HCT116 (cell line): ENCODE data around the gene ATP5F1E. TPM values are rescaled to one million over a fixed set of nuclear protein-coding genes. Genes with fewer than 3 reads are reported as not detected.

Experiments used
- ATAC-seq: fragments of 200-7000 bp; cut with Tn5 transposase; 2 replicates; pipeline ENCODE4 v1.9.1; 2020; ENCODE audit warnings: mild to moderate bottlenecking, moderate library complexity
- BruUV-seq: library from RNA; stranded (reverse); fragments of 400-500 nt; replicated peaks from 2 replicates; lab custom pipeline; 2021; lab: Mats Ljungman, UMichigan
- CTCF ChIA-PET: fragments of 300-600 bp; sonication (Branson Sonifier 250); formaldehyde crosslinking; loops from one replicate; lab custom pipeline; 2021; ENCODE audit warnings: antibody characterized with exemption; lab: Charles Lee
- POLR2A ChIA-PET: fragments of 300-600, 350-600 bp; sonication (Branson Sonifier 250); formaldehyde crosslinking; loops from one replicate; lab custom pipeline; 2021; ENCODE audit warnings: antibody characterized with exemption; lab: Charles Lee
- RAD21 ChIA-PET, 2 experiments: fragments of 300-600 bp; sonication (Branson Sonifier 250); formaldehyde crosslinking; loops; one replicate each; lab custom pipeline; 2023; ENCODE audit warnings: low total read pairs in 2 of 2; ENCODE audit not compliant: uncharacterized antibody in 2 of 2, unreplicated experiment in 2 of 2, low non-redundant PET in 1 of 2; lab: Charles Lee
- DNase-seq: peaks from one replicate; pipeline ENCODE4 v3.0.0-alpha.2; 2010; ENCODE audit warnings: low read depth, low spot score
- H2AFZ ChIP-seq: fragments of 200-600 bp; shearing (Covaris generic), sonication (generic); 2 replicates; pipeline ENCODE4 v1.6.1; 2017; ENCODE audit warnings: low read depth, mixed run types, mixed read lengths, antibody characterized with exemption, low read length; ENCODE audit not compliant: poor library complexity, severe bottlenecking
- H3K27ac ChIP-seq: 2 replicates; pipeline ENCODE4 v1.5.1; 2012; ENCODE audit warnings: low read depth, low read length
- H3K27me3 ChIP-seq: fragments of 200-600 bp; sonication (generic); 2 replicates; pipeline ENCODE4 v1.6.1; 2016; ENCODE audit warnings: mixed run types, low read length, mixed read lengths; ENCODE audit not compliant: insufficient read depth
- H3K36me3 ChIP-seq, 2 experiments: fragments of 200-500 bp in 1 of 2; fragments of 200-600 bp in 1 of 2; sonication (Bioruptor generic) in 1 of 2; sonication (generic) in 1 of 2; 2 replicates each; pipeline versions ENCODE4 v1.5.1 to v1.6.1; 2014 to 2016; ENCODE audit warnings: low read length in 2 of 2, inconsistent platforms in 1 of 2, mixed read lengths in 1 of 2, mixed run types in 1 of 2; ENCODE audit not compliant: insufficient read depth in 2 of 2, control insufficient read depth in 1 of 2
- H3K4me1 ChIP-seq, 2 experiments: fragments of 200-600 bp in 1 of 2; sonication (generic) in 1 of 2; 2 replicates each; pipeline versions ENCODE4 v1.5.1 to v1.6.1; 2012 to 2017; ENCODE audit warnings: low read length in 2 of 2, inconsistent platforms in 1 of 2, mild to moderate bottlenecking in 1 of 2, mixed read lengths in 1 of 2, mixed run types in 1 of 2, moderate library complexity in 1 of 2; ENCODE audit not compliant: insufficient read depth in 2 of 2, control insufficient read depth in 1 of 2
- H3K4me2 ChIP-seq: fragments of 200-600 bp; sonication (generic); 2 replicates; pipeline ENCODE4 v1.6.1; 2017; ENCODE audit warnings: mixed run types, low read length, mixed read lengths
- H3K4me3 ChIP-seq, 2 experiments: fragments of 200-600 bp in 1 of 2; sonication (generic) in 1 of 2; replicated peaks in 1 of 2; 2 replicates each; pipeline ENCODE4 v1.5.1; 2011 to 2016; ENCODE audit warnings: low read length in 2 of 2, control low read depth in 1 of 2, low read depth in 1 of 2, mild to moderate bottlenecking in 1 of 2, mixed read lengths in 1 of 2, mixed run types in 1 of 2
- H3K79me2 ChIP-seq: fragments of 200-600 bp; sonication (generic); 2 replicates; pipeline ENCODE4 v1.6.1; 2017; ENCODE audit warnings: mild to moderate bottlenecking, mixed run types, low read length, moderate library complexity, mixed read lengths; ENCODE audit not compliant: insufficient read depth
- H3K9ac ChIP-seq: fragments of 200-600 bp; sonication (generic); 2 replicates; pipeline ENCODE4 v1.6.1; 2016; ENCODE audit warnings: low read length, mixed read lengths
- H3K9me2 ChIP-seq: fragments of 200-600 bp; sonication (generic), shearing (Covaris generic); 2 replicates; pipeline ENCODE4 v1.6.1; 2017; ENCODE audit warnings: mixed run types, mild to moderate bottlenecking, moderate library complexity; ENCODE audit not compliant: insufficient read depth
- H3K9me3 ChIP-seq, 2 experiments: fragments of 200-500 bp in 1 of 2; fragments of 200-600 bp in 1 of 2; sonication (Bioruptor generic) in 1 of 2; sonication (generic) in 1 of 2; 2 replicates each; pipeline ENCODE4 v1.6.1; 2014 to 2017; ENCODE audit warnings: low read length in 2 of 2, mixed read lengths in 2 of 2, inconsistent platforms in 1 of 2, low read depth in 1 of 2, mild to moderate bottlenecking in 1 of 2, mixed run types in 1 of 2, moderate library complexity in 1 of 2; ENCODE audit not compliant: control insufficient read depth in 1 of 2, insufficient read depth in 1 of 2
- H4K20me1 ChIP-seq: fragments of 200-600 bp; sonication (generic), shearing (Covaris generic); 2 replicates; pipeline ENCODE4 v1.6.1; 2017; ENCODE audit warnings: mixed run types, mild to moderate bottlenecking, moderate library complexity; ENCODE audit not compliant: insufficient read depth
- ATF3 ChIP-seq: IDR thresholded peaks from 2 replicates; pipeline ENCODE4 v1.6.1; 2012
- CBX3 ChIP-seq: IDR thresholded peaks from 2 replicates; pipeline ENCODE4 v1.6.1; 2012; ENCODE audit warnings: low read depth
- CEBPB ChIP-seq: IDR thresholded peaks from 2 replicates; pipeline ENCODE4 v1.6.1; 2012; ENCODE audit warnings: low read depth
- CTCF ChIP-seq, 3 experiments: fragments of 200-600 bp in 1 of 3; sonication (generic) in 1 of 3; IDR thresholded peaks in 2 of 3; conservative IDR thresholded peaks in 1 of 3; 2 replicates each; pipeline ENCODE4 v1.5.1; 2012 to 2017; ENCODE audit warnings: low read depth in 2 of 3, low read length in 2 of 3, antibody characterized with exemption in 1 of 3, borderline replicate concordance in 1 of 3, control low read depth in 1 of 3, mild to moderate bottlenecking in 1 of 3, mixed read lengths in 1 of 3, mixed run types in 1 of 3, moderate library complexity in 1 of 3; ENCODE audit not compliant: insufficient read depth in 1 of 3
- EGR1 ChIP-seq: IDR thresholded peaks from 2 replicates; pipeline ENCODE4 v1.6.1; 2012; ENCODE audit warnings: low read depth
- EZH2 ChIP-seq: fragments of 200-600 bp; sonication (generic); IDR thresholded peaks from 2 replicates; pipeline ENCODE4 v1.6.1; 2017; ENCODE audit warnings: antibody characterized with exemption, mixed run types
- EZH2phosphoT487 ChIP-seq: fragments of 200-600 bp; IDR thresholded peaks from 2 replicates; pipeline ENCODE4 v1.6.1; 2018; ENCODE audit warnings: antibody characterized with exemption, borderline replicate concordance
- JUND ChIP-seq: IDR thresholded peaks from 2 replicates; pipeline ENCODE4 v1.6.1; 2012
- MAX ChIP-seq: IDR thresholded peaks from 2 replicates; pipeline ENCODE4 v1.6.1; 2012
- POLR2A ChIP-seq: IDR thresholded peaks from 2 replicates; pipeline ENCODE4 v1.7.0; 2011; ENCODE audit warnings: borderline replicate concordance; ENCODE audit not compliant: insufficient read depth, insufficient read length; ENCODE audit errors: extremely low read depth
- POLR2AphosphoS5 ChIP-seq: IDR thresholded peaks from 2 replicates; pipeline ENCODE4 v1.6.1; 2011; ENCODE audit warnings: mild to moderate bottlenecking, low read depth, low read length, moderate library complexity
- RAD21 ChIP-seq: IDR thresholded peaks from 2 replicates; pipeline ENCODE4 v1.6.1; 2012; ENCODE audit warnings: low read depth, mild to moderate bottlenecking
- REST ChIP-seq: IDR thresholded peaks from 2 replicates; pipeline ENCODE4 v1.6.1; 2012; ENCODE audit warnings: low read depth
- SRF ChIP-seq: IDR thresholded peaks from 2 replicates; pipeline ENCODE4 v1.6.1; 2012; ENCODE audit warnings: low read depth
- YY1 ChIP-seq: IDR thresholded peaks from 2 replicates; pipeline ENCODE4 v1.6.1; 2011; ENCODE audit warnings: low read length, low read depth, moderate library complexity, mild to moderate bottlenecking; ENCODE audit not compliant: insufficient replicate concordance; ENCODE audit errors: extremely low read depth
- ZBTB33 ChIP-seq: IDR thresholded peaks from 2 replicates; pipeline ENCODE4 v1.6.1; 2011; ENCODE audit warnings: mild to moderate bottlenecking, low read length, moderate library complexity; ENCODE audit not compliant: insufficient replicate concordance; ENCODE audit errors: extremely low read depth
- ZFX ChIP-seq: fragments of 450-650 bp; IDR thresholded peaks from 2 replicates; pipeline ENCODE4 v1.6.1; 2017
- ZNF274 ChIP-seq: fragments of 200-500 bp; sonication (Bioruptor generic); IDR thresholded peaks from 2 replicates; pipeline ENCODE4 v1.6.1; 2014; ENCODE audit warnings: mild to moderate bottlenecking, low read depth, low read length, inconsistent platforms
- intact Hi-C: fragments of 100-400 bp; cut with micrococcal nuclease; formaldehyde crosslinking; loops from 2 replicates; pipeline ENCODE4 v1.10.0; 2022
- total RNA-seq: library from RNA; stranded (reverse); gene quantifications from one replicate; pipeline ENCODE4 v1.2.1, GENCODE V29; 2021; ENCODE audit not compliant: unreplicated experiment

The ATP5F1E gene
- total RNA-seq, 1 experiment from 2014 or later: 72.8 TPM

- Histone ChIP-seq H3K9me3 (no peaks in the 10 kb centered on the region), H3K9ac (no peak overlapping the region), H3K27ac (no peak overlapping the region), H3K27me3 (no peaks in the 10 kb centered on the region), H3K9me2 (no peaks in the 10 kb centered on the region), H3K4me1 (peaks cover 10 to 25% of the 10 kb centered on the region in 2 experiments), H2AFZ (no peak overlapping the region), H3K36me3 (peaks cover 36 to 41% of the 10 kb centered on the region in 2 experiments), H3K79me2 (peaks cover 70% of the 10 kb centered on the region), H3K4me3 (no peak overlapping the region), H4K20me1 (no peaks in the 10 kb centered on the region), H3K4me2 (no peak overlapping the region)
- BruUV-seq: no TSS peak
- DNase-seq (no peak), ATAC-seq (no peak)
- RAD21 ChIA-PET: no interaction called here
- CTCF ChIA-PET: no interaction called here
- intact Hi-C loops: loop anchor here (10.0 kb wide), 1 partner anchor 141 kb away; no protein-coding TSS in a partner anchor
- POLR2A ChIA-PET: no interaction called here
- TF ChIP-seq EGR1: no peak
- no peak for TF ChIP-seq ZBTB33
- TF ChIP-seq REST: no peak
- no peak for TF ChIP-seq CBX3
- TF ChIP-seq CEBPB: no peak
- no peak for TF ChIP-seq MAX
- no peak for TF ChIP-seq RAD21
- no peak for TF ChIP-seq YY1
- no peak for TF ChIP-seq JUND
- no peak for TF ChIP-seq ZNF274
- TF ChIP-seq POLR2A: no peak
- no peak for TF ChIP-seq CTCF (IDR thresholded peaks at IDR 0.05 in 2 of 3, conservative IDR thresholded peaks at IDR 0.05 in 1 of 3; ENCODE audit: borderline replicate concordance in 1 of 3, insufficient read depth in 1 of 3, low read depth in 2 of 3, low read length in 2 of 3)
- TF ChIP-seq EZH2: no peak
- no peak for TF ChIP-seq ZFX
- TF ChIP-seq ATF3: no peak
- no peak for TF ChIP-seq EZH2phosphoT487
- TF ChIP-seq POLR2AphosphoS5: no peak
- TF ChIP-seq SRF: no peak
Observed at GRCh38 chr20:59035381-59035780, 3.2 kb upstream of the ATP5F1E start.
